H1 (cell line): ENCODE results near the gene EFHC1. TPM values are rescaled to one million over a fixed set of nuclear protein-coding genes. Genes with fewer than 3 reads are reported as not detected.

Source experiments
- CTCF ChIA-PET: fragments of 300-600 bp; sonication (Branson Sonifier 250); formaldehyde crosslinking; loops from one replicate; lab custom pipeline; 2021; ENCODE audit not compliant: partially characterized antibody; lab: Charles Lee
- POLR2A ChIA-PET: fragments of 300-600 bp; sonication (Branson Sonifier 250); formaldehyde crosslinking; loops from one replicate; lab custom pipeline; 2021; ENCODE audit warnings: inconsistent platforms; ENCODE audit not compliant: partially characterized antibody; lab: Charles Lee
- DNase-seq, 2 experiments: peaks; one replicate each; pipeline versions ENCODE4 v3.0.0 to v3.0.0-alpha.2; 2010 to 2022; ENCODE audit warnings: low spot score in 2 of 2, low read depth in 1 of 2, mixed read lengths in 1 of 2
- FAIRE-seq: peaks from 2 replicates; lab custom pipeline; 2011; peaks lifted over from hg19 to GRCh38; lab: Jason Lieb, UNC
- H2AFZ ChIP-seq: 2 replicates; pipeline ENCODE4 v1.8.1; 2012; ENCODE audit warnings: low read length, inconsistent platforms
- H2AK5ac ChIP-seq: 2 replicates; pipeline ENCODE4 v1.6.1; 2013; ENCODE audit warnings: low read depth, low read length
- H2BK120ac ChIP-seq: replicated peaks from 2 replicates; pipeline ENCODE3; 2013; ENCODE audit warnings: low read depth, low read length, inconsistent platforms
- H2BK12ac ChIP-seq: 2 replicates; pipeline ENCODE4 v1.6.1; 2013; ENCODE audit warnings: low read depth, low read length
- H2BK15ac ChIP-seq: 2 replicates; pipeline ENCODE4 v1.6.1; 2013; ENCODE audit warnings: low read length
- H2BK20ac ChIP-seq: 2 replicates; pipeline ENCODE4 v1.6.1; 2013; ENCODE audit warnings: low read length
- H2BK5ac ChIP-seq: 2 replicates; pipeline ENCODE4 v1.6.1; 2013; ENCODE audit warnings: low read depth, low read length
- H3K14ac ChIP-seq: 2 replicates; pipeline ENCODE4 v1.6.1; 2013; ENCODE audit warnings: inconsistent platforms; ENCODE audit not compliant: insufficient read length
- H3K18ac ChIP-seq: 2 replicates; pipeline ENCODE4 v1.6.1; 2013; ENCODE audit warnings: low read length; ENCODE audit errors: extremely low read depth
- H3K23ac ChIP-seq: 2 replicates; pipeline ENCODE4 v1.6.1; 2013; ENCODE audit warnings: inconsistent platforms; ENCODE audit not compliant: insufficient read length
- H3K23me2 ChIP-seq: 2 replicates; pipeline ENCODE4 v1.6.1; 2013; ENCODE audit warnings: low read depth, low read length
- H3K27ac ChIP-seq: 2 replicates; pipeline ENCODE4 v1.6.1; 2011; ENCODE audit warnings: low read depth, low read length, inconsistent platforms
- H3K27me3 ChIP-seq, 4 experiments: replicated peaks in 1 of 4; 1 replicate in 1 of 4; 2 replicates in 3 of 4; pipeline versions ENCODE4 v1.6.1 to v1.8.1; 2011 to 2013; ENCODE audit warnings: low read length in 3 of 4, mild to moderate bottlenecking in 3 of 4, inconsistent platforms in 2 of 4, mixed read lengths in 2 of 4, moderate library complexity in 1 of 4; ENCODE audit not compliant: control insufficient read depth in 3 of 4, insufficient read depth in 3 of 4; ENCODE audit errors: extremely low read depth in 1 of 4
- H3K36me3 ChIP-seq, 4 experiments: 2 replicates each; pipeline versions ENCODE4 v1.6.1 to v1.8.1; 2011 to 2013; ENCODE audit warnings: mild to moderate bottlenecking in 4 of 4, low read length in 3 of 4, moderate library complexity in 2 of 4, control low read depth in 1 of 4, inconsistent platforms in 1 of 4; ENCODE audit not compliant: insufficient read depth in 4 of 4, control insufficient read depth in 2 of 4
- H3K4ac ChIP-seq: replicated peaks from 2 replicates; pipeline ENCODE3; 2013; ENCODE audit warnings: low read length, low read depth, mixed read lengths, inconsistent platforms; ENCODE audit not compliant: insufficient read length
- H3K4me1 ChIP-seq, 4 experiments: replicated peaks in 1 of 4; 1 replicate in 1 of 4; 2 replicates in 3 of 4; pipeline versions ENCODE4 v1.6.1 to v1.8.1; 2011 to 2013; ENCODE audit warnings: low read length in 3 of 4, inconsistent platforms in 2 of 4, mixed read lengths in 1 of 4; ENCODE audit not compliant: insufficient read depth in 4 of 4, control insufficient read depth in 3 of 4
- H3K4me2 ChIP-seq, 2 experiments: 2 replicates each; pipeline versions ENCODE4 v1.6.1 to v1.8.1; 2011 to 2013; ENCODE audit warnings: low read depth in 2 of 2, low read length in 2 of 2, control low read depth in 1 of 2, inconsistent platforms in 1 of 2, mild to moderate bottlenecking in 1 of 2; ENCODE audit not compliant: insufficient read depth in 1 of 2
- H3K4me3 ChIP-seq, 4 experiments: fragments of 200-600, 300-600 bp in 1 of 4; sonication (generic), shearing (Covaris generic), sonication (Bioruptor Twin) in 1 of 4; 2 replicates each; pipeline versions ENCODE4 v1.5.1 to v1.8.1; 2011 to 2016; ENCODE audit warnings: low read length in 4 of 4, low read depth in 3 of 4, control low read depth in 2 of 4, inconsistent platforms in 2 of 4, mild to moderate bottlenecking in 2 of 4, mixed read lengths in 1 of 4, moderate library complexity in 1 of 4; ENCODE audit not compliant: insufficient read depth in 2 of 4; ENCODE audit errors: extremely low read depth in 1 of 4
- H3K56ac ChIP-seq: replicated peaks from 2 replicates; pipeline ENCODE3; 2013; ENCODE audit warnings: low read depth, mild to moderate bottlenecking, mixed read lengths, low read length, inconsistent platforms; ENCODE audit not compliant: insufficient read length
- H3K79me1 ChIP-seq: 2 replicates; pipeline ENCODE4 v1.6.1; 2013; ENCODE audit warnings: low read depth, low read length, control low read depth
- H3K79me2 ChIP-seq, 2 experiments: 2 replicates each; pipeline versions ENCODE4 v1.6.1 to v1.8.1; 2012 to 2013; ENCODE audit warnings: low read length in 2 of 2, mild to moderate bottlenecking in 2 of 2, inconsistent platforms in 1 of 2; ENCODE audit not compliant: insufficient read depth in 2 of 2, control insufficient read depth in 1 of 2
- H3K9ac ChIP-seq, 4 experiments: replicated peaks in 1 of 4; 1 replicate in 1 of 4; 2 replicates in 3 of 4; pipeline versions ENCODE4 v1.6.1 to v1.8.1; 2011 to 2013; ENCODE audit warnings: low read depth in 3 of 4, low read length in 3 of 4, control low read depth in 2 of 4, mild to moderate bottlenecking in 2 of 4, moderate library complexity in 2 of 4, inconsistent platforms in 1 of 4; ENCODE audit errors: extremely low read depth in 1 of 4
- H3K9me3 ChIP-seq, 2 experiments: 2 replicates each; pipeline versions ENCODE4 v1.6.1 to v1.8.1; 2012 to 2013; ENCODE audit warnings: mild to moderate bottlenecking in 2 of 2, moderate library complexity in 2 of 2, control low read depth in 1 of 2, inconsistent platforms in 1 of 2, low read depth in 1 of 2, low read length in 1 of 2, mixed read lengths in 1 of 2; ENCODE audit not compliant: insufficient read depth in 2 of 2
- H4K20me1 ChIP-seq, 2 experiments: replicated peaks in 1 of 2; 2 replicates each; pipeline versions ENCODE3 to v1.8.1; 2011 to 2013; ENCODE audit warnings: inconsistent platforms in 2 of 2, low read length in 2 of 2, mild to moderate bottlenecking in 1 of 2; ENCODE audit not compliant: insufficient read depth in 2 of 2, control insufficient read depth in 1 of 2
- H4K5ac ChIP-seq: 2 replicates; pipeline ENCODE4 v1.6.1; 2013; ENCODE audit warnings: low read length, low read depth, mixed read lengths, inconsistent platforms; ENCODE audit not compliant: insufficient read length
- H4K8ac ChIP-seq: 2 replicates; pipeline ENCODE4 v1.8.0; 2013; ENCODE audit warnings: mild to moderate bottlenecking, moderate library complexity, low read length, inconsistent platforms; ENCODE audit not compliant: insufficient read depth; ENCODE audit errors: extremely low read depth
- H4K91ac ChIP-seq: replicated peaks from 2 replicates; pipeline ENCODE3; 2013; ENCODE audit warnings: low read length, mixed read lengths, inconsistent platforms; ENCODE audit not compliant: insufficient read length
- ATF2 ChIP-seq: IDR thresholded peaks from 2 replicates; pipeline ENCODE4 v1.6.1; 2012; ENCODE audit warnings: low read length, inconsistent platforms
- EZH2 ChIP-seq: fragments of 200-600 bp; sonication (generic); IDR thresholded peaks from 2 replicates; pipeline ENCODE4 v1.7.1; 2012; ENCODE audit warnings: low read depth, mild to moderate bottlenecking, moderate library complexity, low read length, inconsistent platforms; ENCODE audit not compliant: severe bottlenecking
- GTF2F1 ChIP-seq: IDR thresholded peaks from 2 replicates; pipeline ENCODE4 v1.6.1; 2012; ENCODE audit warnings: low read depth, low read length, improper control_type of control experiment, borderline replicate concordance
- HDAC6 ChIP-seq: IDR thresholded peaks from one replicate; pipeline ENCODE4 v1.7.1; 2012; ENCODE audit warnings: low read depth, mild to moderate bottlenecking, inconsistent platforms, low read length, moderate library complexity
- JUN ChIP-seq: IDR thresholded peaks from 2 replicates; pipeline ENCODE4 v1.6.1; 2011; ENCODE audit warnings: low read depth, mild to moderate bottlenecking, improper control_type of control experiment, low read length
- PHF8 ChIP-seq: fragments of 200-600 bp; sonication (generic); conservative IDR thresholded peaks from 2 replicates; pipeline ENCODE4 v1.7.1; 2012; ENCODE audit warnings: low read depth, mild to moderate bottlenecking, inconsistent platforms, low read length, moderate library complexity
- TAF7 ChIP-seq: optimal IDR thresholded peaks from 2 replicates; pipeline ENCODE3; 2011; ENCODE audit warnings: low read depth, mild to moderate bottlenecking, inconsistent platforms, low read length, moderate library complexity, borderline replicate concordance
- USF2 ChIP-seq: IDR thresholded peaks from 2 replicates; pipeline ENCODE4 v1.6.1; 2011; ENCODE audit warnings: low read length, improper control_type of control experiment
- WGBS, 2 experiments: shearing (Covaris generic) in 1 of 2; methylation state at CpG; one replicate each; pipeline versions ENCODE4 v1.1.6 to v1.1.7; 2013 to 2015; ENCODE audit warnings: low lambda C conversion rate in 2 of 2, mixed read lengths in 2 of 2, inconsistent platforms in 1 of 2, low coverage in 1 of 2, missing lambda C conversion rate in 1 of 2; ENCODE audit not compliant: insufficient replicate concordance in 2 of 2, insufficient coverage in 1 of 2, insufficient read length in 1 of 2; ENCODE audit errors: extremely low coverage in 1 of 2, missing lambda C conversion rate in 1 of 2; 5-methylcytosine and 5-hydroxymethylcytosine counted together
- polyA plus RNA-seq, 7 experiments: library from polyadenylated mRNA; depleted of rRNA in 3 of 7; stranded (reverse) in 5 of 7; unstranded in 2 of 7; fragments of >200 nt in 5 of 7; fragments of 200-250 nt in 2 of 7; gene quantifications; 1 replicate in 5 of 7; 2 replicates in 1 of 7; 4 replicates in 1 of 7; pipeline versions ENCODE4 v1.2.1 to v1.2.3, GENCODE V29; 2011 to 2013; ENCODE audit warnings: missing spikeins in 2 of 7, mixed read lengths in 2 of 7
- total RNA-seq: library from RNA; stranded (reverse); fragmentation: NEBNext Ultra II Directional; extraction: Animal tissue kit (Norgen Biotek cat#: 25700); gene quantifications from 2 replicates; pipeline ENCODE4 v1.2.1, GENCODE V29; 2021

Gene EFHC1
- total and polyA plus RNA-seq, 2 of the 8 experiments (the other 6 are each of a cell fraction or from before 2014, with no cell fraction given) = 10.5 to 16.4 TPM

GRCh38 chr6:52374247-52374646, 45.9 kb upstream of the EFHC1 start:
- no peak overlapping the region for H2BK20ac ChIP-seq
- no peaks in the 10 kb centered on the region for H3K23me2 ChIP-seq
- no peaks in the 10 kb centered on the region for H3K36me3 ChIP-seq
- H2AK5ac ChIP-seq = no peak overlapping the region
- H3K27ac ChIP-seq = no peak overlapping the region
- H3K4me3 ChIP-seq = no peak overlapping the region
- peaks cover 0 to 2% (median 0%) of the 10 kb centered on the region in 4 experiments; a peak in 1 of 7 replicates for H3K4me1 ChIP-seq
- H4K5ac ChIP-seq = no peak overlapping the region
- H3K4me2 ChIP-seq = no peak overlapping the region
- DNase-seq (no peak), FAIRE-seq (no peak)
- H3K18ac ChIP-seq = no peak overlapping the region
- no peak overlapping the region for H3K23ac ChIP-seq
- no peaks in the 10 kb centered on the region for H3K27me3 ChIP-seq
- H3K79me2 ChIP-seq = no peaks in the 10 kb centered on the region
- H4K20me1 ChIP-seq = no peaks in the 10 kb centered on the region
- H3K4ac ChIP-seq = no peak overlapping the region
- no peak overlapping the region for H3K9ac ChIP-seq
- no peak overlapping the region for H2AFZ ChIP-seq
- H4K8ac ChIP-seq = no peak overlapping the region
- ChIA-PET POLR2A (interaction anchor here (1.0 to 2.5 kb wide), 4 partner anchors 9 to 90 kb away, joined by 3 to 6 read pairs (median 3); partner anchors contain the start of genes MCM3 and PAQR8), CTCF (interaction anchor here (1.4 to 1.8 kb wide), 2 partner anchors 25 to 88 kb away, joined by 4 to 5 read pairs; no protein-coding TSS in a partner anchor)
- no peak overlapping the region for H3K56ac ChIP-seq
- H3K9me3 ChIP-seq = no peaks in the 10 kb centered on the region
- H3K79me1 ChIP-seq = no peaks in the 10 kb centered on the region; the same call in 1 of the 2 replicates
- no peak overlapping the region for H2BK5ac ChIP-seq
- no peak overlapping the region for H2BK120ac ChIP-seq
- WGBS, 2 experiments = 87% methylated on average over 4 of the region's 4 CpGs; no CpG with 5 or more reads in 1 of the 2 experiments
- H2BK12ac ChIP-seq = no peak overlapping the region
- H4K91ac ChIP-seq = no peak overlapping the region
- no peak overlapping the region for H3K14ac ChIP-seq
- no peak overlapping the region for H2BK15ac ChIP-seq
- no peak for TF ChIP-seq EZH2
- TF ChIP-seq HDAC6 = no peak
- no peak for TF ChIP-seq ATF2
- TF ChIP-seq USF2 = no peak
- TF ChIP-seq PHF8 = no peak
- TF ChIP-seq GTF2F1 = no peak
- no peak for TF ChIP-seq TAF7
- TF ChIP-seq JUN = no peak
